ENCODE measurements around the gene AP1M1.

Gene AP1M1

GRCh38 chr19:16234552-16235445, 37.1 kb downstream of the AP1M1 start:
- no peak for DNase-seq (ENCODE audit: insufficient read length)
- no peak for FAIRE-seq
- TF ChIP-seq POLR2AphosphoS5 (IDR thresholded peaks at IDR 0.05; ENCODE audit: low read depth, low read length) (no peak), POLR2A (IDR thresholded peaks at IDR 0.05; ENCODE audit: low read depth, low read length) (no peak), TAF1 (IDR thresholded peaks at IDR 0.05; ENCODE audit: borderline replicate concordance, low read depth, low read length) (no peak)

- TF ChIP-seq POLR2A (IDR thresholded peaks at IDR 0.05; ENCODE audit: low read depth, low read length) (no peak), TAF1 (IDR thresholded peaks at IDR 0.05; ENCODE audit: borderline replicate concordance, low read depth, low read length) (no peak), POLR2AphosphoS5 (IDR thresholded peaks at IDR 0.05; ENCODE audit: low read depth, low read length) (no peak)
- no peak for DNase-seq (ENCODE audit: insufficient read length)
- FAIRE-seq: no peak
These were observed 38.3 kb downstream of the AP1M1 start for GRCh38 chr19:16235811-16236652.

DNA sequence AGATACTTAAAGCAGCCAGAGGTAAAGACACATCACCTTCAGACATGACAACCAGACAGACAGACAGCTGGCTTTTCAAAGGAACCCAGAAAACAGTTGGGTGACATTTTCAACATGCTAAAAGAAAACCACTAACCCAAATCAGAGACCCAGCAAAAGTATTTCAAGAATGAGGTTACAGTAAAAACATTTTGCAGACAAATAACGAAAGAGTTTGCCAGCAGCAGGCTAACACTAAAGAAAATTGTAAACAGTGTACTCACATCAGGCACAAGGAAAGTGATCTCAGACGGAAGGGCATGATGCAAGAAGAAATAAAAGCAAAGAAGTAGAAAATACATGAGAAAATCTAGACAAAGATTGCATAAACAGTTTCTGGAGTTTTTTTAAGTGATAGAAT, 46.4 kb downstream of the AP1M1 start:
- DNase-seq (ENCODE audit: insufficient read length): no peak
- no peak for FAIRE-seq
- TF ChIP-seq TAF1 (IDR thresholded peaks at IDR 0.05; ENCODE audit: borderline replicate concordance, low read depth, low read length): no peak
- TF ChIP-seq POLR2A (IDR thresholded peaks at IDR 0.05; ENCODE audit: low read depth, low read length): no peak
- no peak for TF ChIP-seq POLR2AphosphoS5 (IDR thresholded peaks at IDR 0.05; ENCODE audit: low read depth, low read length)

DNA sequence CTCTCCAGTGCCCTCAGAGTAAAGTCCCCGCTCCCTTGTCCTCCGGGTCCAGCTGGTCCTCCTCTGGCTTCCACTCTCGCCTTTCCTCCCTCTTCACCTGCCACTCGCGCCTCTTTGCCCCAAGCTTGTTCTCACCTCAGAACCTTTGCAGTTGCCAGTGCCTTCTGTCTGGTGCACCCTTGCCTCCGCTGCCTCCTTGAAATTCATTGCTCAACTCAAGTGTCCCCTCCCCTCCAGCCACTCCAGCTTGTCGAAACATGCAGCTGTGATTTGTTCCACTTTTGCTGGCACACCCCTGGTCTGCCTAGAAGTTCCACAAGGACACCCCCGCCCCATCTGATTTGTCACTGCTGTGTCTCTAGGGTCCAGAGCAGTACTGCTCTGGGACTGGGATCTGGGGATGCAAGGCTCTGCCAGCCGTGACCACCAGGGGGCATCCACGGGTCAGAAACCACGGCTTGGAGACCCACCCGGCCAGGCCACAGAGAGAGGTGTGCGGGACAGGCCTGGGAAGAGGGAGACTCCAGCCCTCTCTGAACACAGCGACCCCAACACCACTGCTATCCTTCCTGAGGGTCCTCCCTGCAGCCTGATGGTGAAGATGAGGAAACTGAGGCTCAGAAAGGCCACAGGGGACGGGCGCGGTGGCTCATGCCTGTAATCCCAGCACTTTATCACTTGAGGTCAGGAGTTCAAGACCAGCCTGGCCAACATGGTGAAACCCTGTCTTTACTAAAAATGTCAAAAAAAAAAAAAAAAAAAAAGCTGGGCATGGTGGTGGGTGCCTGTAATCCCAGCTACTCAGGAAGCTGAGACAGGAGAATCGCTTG, 49.9 kb downstream of the AP1M1 start:
- DNase-seq (ENCODE audit: insufficient read length) (peak; percentile 86), FAIRE-seq (peak; percentile 81)
- TF ChIP-seq POLR2A (IDR thresholded peaks at IDR 0.05; ENCODE audit: low read depth, low read length): no peak
- TF ChIP-seq POLR2AphosphoS5 (IDR thresholded peaks at IDR 0.05; ENCODE audit: low read depth, low read length): no peak
- no peak for TF ChIP-seq TAF1 (IDR thresholded peaks at IDR 0.05; ENCODE audit: borderline replicate concordance, low read depth, low read length)

GRCh38 chr19:16248380-16249023, 50.8 kb downstream of the AP1M1 start:
- DNase-seq (ENCODE audit: insufficient read length) (no peak), FAIRE-seq (no peak)
- TF ChIP-seq POLR2AphosphoS5 (IDR thresholded peaks at IDR 0.05; ENCODE audit: low read depth, low read length): no peak
- TF ChIP-seq TAF1 (IDR thresholded peaks at IDR 0.05; ENCODE audit: borderline replicate concordance, low read depth, low read length): no peak
- TF ChIP-seq POLR2A (IDR thresholded peaks at IDR 0.05; ENCODE audit: low read depth, low read length): no peak

GRCh38 chr19:16249826-16250404, 52.2 kb downstream of the AP1M1 start:
- FAIRE-seq (no peak), DNase-seq (ENCODE audit: insufficient read length) (no peak)
- TF ChIP-seq TAF1 (IDR thresholded peaks at IDR 0.05; ENCODE audit: borderline replicate concordance, low read depth, low read length) (no peak), POLR2AphosphoS5 (IDR thresholded peaks at IDR 0.05; ENCODE audit: low read depth, low read length) (no peak), POLR2A (IDR thresholded peaks at IDR 0.05; ENCODE audit: low read depth, low read length) (no peak)

- TF ChIP-seq POLR2AphosphoS5 (IDR thresholded peaks at IDR 0.05; ENCODE audit: low read depth, low read length): no peak
- TF ChIP-seq TAF1 (IDR thresholded peaks at IDR 0.05; ENCODE audit: borderline replicate concordance, low read depth, low read length): no peak
- TF ChIP-seq POLR2A (IDR thresholded peaks at IDR 0.05; ENCODE audit: low read depth, low read length): no peak
- DNase-seq (ENCODE audit: insufficient read length): no peak
- FAIRE-seq: peak; percentile 62
These were observed 54.9 kb downstream of the AP1M1 start for GRCh38 chr19:16252459-16253205.

DNA sequence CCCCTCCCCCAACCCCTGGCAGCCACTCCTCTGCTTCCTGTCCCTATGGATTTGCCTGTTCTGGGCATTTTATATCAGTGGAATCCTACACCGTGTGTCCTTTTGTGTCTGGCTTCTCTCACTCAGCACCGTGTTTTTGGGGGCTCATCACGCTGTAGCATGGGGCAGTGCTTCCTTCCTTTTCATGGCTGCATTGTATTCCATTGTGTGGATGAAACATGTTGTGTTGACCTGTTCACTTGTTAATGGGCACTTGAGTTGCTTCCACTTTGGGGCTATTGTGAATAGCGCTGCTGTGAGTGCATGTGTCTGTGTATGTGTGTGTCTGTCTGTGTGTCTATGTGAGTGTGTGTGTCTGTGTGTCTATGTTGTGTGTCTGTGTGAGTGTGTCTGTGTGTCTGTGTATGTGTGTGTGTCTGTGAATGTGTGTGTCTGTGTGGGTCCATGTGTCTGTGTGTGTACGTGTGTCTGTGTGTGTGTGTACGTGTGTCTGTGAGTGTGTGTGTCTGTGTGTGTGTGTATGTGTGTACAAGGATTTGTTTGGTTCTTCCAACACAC, 57.2 kb downstream of the AP1M1 start:
- TF ChIP-seq TAF1 (IDR thresholded peaks at IDR 0.05; ENCODE audit: borderline replicate concordance, low read depth, low read length): no peak
- no peak for TF ChIP-seq POLR2A (IDR thresholded peaks at IDR 0.05; ENCODE audit: low read depth, low read length)
- TF ChIP-seq POLR2AphosphoS5 (IDR thresholded peaks at IDR 0.05; ENCODE audit: low read depth, low read length): no peak
- no peak for DNase-seq (ENCODE audit: insufficient read length)
- no peak for FAIRE-seq

GRCh38 chr19:16257509-16258002, 59.8 kb downstream of the AP1M1 start:
- FAIRE-seq: no peak
- no peak for DNase-seq (ENCODE audit: insufficient read length)
- TF ChIP-seq POLR2AphosphoS5 (IDR thresholded peaks at IDR 0.05; ENCODE audit: low read depth, low read length) (no peak), TAF1 (IDR thresholded peaks at IDR 0.05; ENCODE audit: borderline replicate concordance, low read depth, low read length) (no peak), POLR2A (IDR thresholded peaks at IDR 0.05; ENCODE audit: low read depth, low read length) (no peak)

All from GM12892 (cell line).